H1 (cell line): ENCODE results near the gene SSX2IP. TPM values are rescaled to one million over a fixed set of nuclear protein-coding genes. Genes with fewer than 3 reads are reported as not detected.

Experiments used
- CTCF ChIA-PET: fragments of 300-600 bp; sonication (Branson Sonifier 250); formaldehyde crosslinking; loops from one replicate; lab custom pipeline; 2021; ENCODE audit not compliant: partially characterized antibody; lab: Charles Lee
- POLR2A ChIA-PET: fragments of 300-600 bp; sonication (Branson Sonifier 250); formaldehyde crosslinking; loops from one replicate; lab custom pipeline; 2021; ENCODE audit warnings: inconsistent platforms; ENCODE audit not compliant: partially characterized antibody; lab: Charles Lee
- DNase-seq, 2 experiments: peaks; one replicate each; pipeline versions ENCODE4 v3.0.0 to v3.0.0-alpha.2; 2010 to 2022; ENCODE audit warnings: low spot score in 2 of 2, low read depth in 1 of 2, mixed read lengths in 1 of 2
- FAIRE-seq: peaks from 2 replicates; lab custom pipeline; 2011; peaks lifted over from hg19 to GRCh38; lab: Jason Lieb, UNC
- H2AFZ ChIP-seq: 2 replicates; pipeline ENCODE4 v1.8.1; 2012; ENCODE audit warnings: low read length, inconsistent platforms
- H2AK5ac ChIP-seq: 2 replicates; pipeline ENCODE4 v1.6.1; 2013; ENCODE audit warnings: low read depth, low read length
- H2BK120ac ChIP-seq: replicated peaks from 2 replicates; pipeline ENCODE3; 2013; ENCODE audit warnings: low read depth, low read length, inconsistent platforms
- H2BK12ac ChIP-seq: 2 replicates; pipeline ENCODE4 v1.6.1; 2013; ENCODE audit warnings: low read depth, low read length
- H2BK15ac ChIP-seq: 2 replicates; pipeline ENCODE4 v1.6.1; 2013; ENCODE audit warnings: low read length
- H2BK20ac ChIP-seq: 2 replicates; pipeline ENCODE4 v1.6.1; 2013; ENCODE audit warnings: low read length
- H2BK5ac ChIP-seq: 2 replicates; pipeline ENCODE4 v1.6.1; 2013; ENCODE audit warnings: low read depth, low read length
- H3K14ac ChIP-seq: 2 replicates; pipeline ENCODE4 v1.6.1; 2013; ENCODE audit warnings: inconsistent platforms; ENCODE audit not compliant: insufficient read length
- H3K18ac ChIP-seq: 2 replicates; pipeline ENCODE4 v1.6.1; 2013; ENCODE audit warnings: low read length; ENCODE audit errors: extremely low read depth
- H3K23ac ChIP-seq: 2 replicates; pipeline ENCODE4 v1.6.1; 2013; ENCODE audit warnings: inconsistent platforms; ENCODE audit not compliant: insufficient read length
- H3K23me2 ChIP-seq: 2 replicates; pipeline ENCODE4 v1.6.1; 2013; ENCODE audit warnings: low read depth, low read length
- H3K27ac ChIP-seq: 2 replicates; pipeline ENCODE4 v1.6.1; 2011; ENCODE audit warnings: low read depth, low read length, inconsistent platforms
- H3K27me3 ChIP-seq, 4 experiments: replicated peaks in 1 of 4; 1 replicate in 1 of 4; 2 replicates in 3 of 4; pipeline versions ENCODE4 v1.6.1 to v1.8.1; 2011 to 2013; ENCODE audit warnings: low read length in 3 of 4, mild to moderate bottlenecking in 3 of 4, inconsistent platforms in 2 of 4, mixed read lengths in 2 of 4, moderate library complexity in 1 of 4; ENCODE audit not compliant: control insufficient read depth in 3 of 4, insufficient read depth in 3 of 4; ENCODE audit errors: extremely low read depth in 1 of 4
- H3K36me3 ChIP-seq, 4 experiments: 2 replicates each; pipeline versions ENCODE4 v1.6.1 to v1.8.1; 2011 to 2013; ENCODE audit warnings: mild to moderate bottlenecking in 4 of 4, low read length in 3 of 4, moderate library complexity in 2 of 4, control low read depth in 1 of 4, inconsistent platforms in 1 of 4; ENCODE audit not compliant: insufficient read depth in 4 of 4, control insufficient read depth in 2 of 4
- H3K4ac ChIP-seq: replicated peaks from 2 replicates; pipeline ENCODE3; 2013; ENCODE audit warnings: low read length, low read depth, mixed read lengths, inconsistent platforms; ENCODE audit not compliant: insufficient read length
- H3K4me1 ChIP-seq, 4 experiments: replicated peaks in 1 of 4; 1 replicate in 1 of 4; 2 replicates in 3 of 4; pipeline versions ENCODE4 v1.6.1 to v1.8.1; 2011 to 2013; ENCODE audit warnings: low read length in 3 of 4, inconsistent platforms in 2 of 4, mixed read lengths in 1 of 4; ENCODE audit not compliant: insufficient read depth in 4 of 4, control insufficient read depth in 3 of 4
- H3K4me2 ChIP-seq, 2 experiments: 2 replicates each; pipeline versions ENCODE4 v1.6.1 to v1.8.1; 2011 to 2013; ENCODE audit warnings: low read depth in 2 of 2, low read length in 2 of 2, control low read depth in 1 of 2, inconsistent platforms in 1 of 2, mild to moderate bottlenecking in 1 of 2; ENCODE audit not compliant: insufficient read depth in 1 of 2
- H3K4me3 ChIP-seq, 4 experiments: fragments of 200-600, 300-600 bp in 1 of 4; sonication (generic), shearing (Covaris generic), sonication (Bioruptor Twin) in 1 of 4; 2 replicates each; pipeline versions ENCODE4 v1.5.1 to v1.8.1; 2011 to 2016; ENCODE audit warnings: low read length in 4 of 4, low read depth in 3 of 4, control low read depth in 2 of 4, inconsistent platforms in 2 of 4, mild to moderate bottlenecking in 2 of 4, mixed read lengths in 1 of 4, moderate library complexity in 1 of 4; ENCODE audit not compliant: insufficient read depth in 2 of 4; ENCODE audit errors: extremely low read depth in 1 of 4
- H3K56ac ChIP-seq: replicated peaks from 2 replicates; pipeline ENCODE3; 2013; ENCODE audit warnings: low read depth, mild to moderate bottlenecking, mixed read lengths, low read length, inconsistent platforms; ENCODE audit not compliant: insufficient read length
- H3K79me1 ChIP-seq: 2 replicates; pipeline ENCODE4 v1.6.1; 2013; ENCODE audit warnings: low read depth, low read length, control low read depth
- H3K79me2 ChIP-seq, 2 experiments: 2 replicates each; pipeline versions ENCODE4 v1.6.1 to v1.8.1; 2012 to 2013; ENCODE audit warnings: low read length in 2 of 2, mild to moderate bottlenecking in 2 of 2, inconsistent platforms in 1 of 2; ENCODE audit not compliant: insufficient read depth in 2 of 2, control insufficient read depth in 1 of 2
- H3K9ac ChIP-seq, 4 experiments: replicated peaks in 1 of 4; 1 replicate in 1 of 4; 2 replicates in 3 of 4; pipeline versions ENCODE4 v1.6.1 to v1.8.1; 2011 to 2013; ENCODE audit warnings: low read depth in 3 of 4, low read length in 3 of 4, control low read depth in 2 of 4, mild to moderate bottlenecking in 2 of 4, moderate library complexity in 2 of 4, inconsistent platforms in 1 of 4; ENCODE audit errors: extremely low read depth in 1 of 4
- H3K9me3 ChIP-seq, 2 experiments: 2 replicates each; pipeline versions ENCODE4 v1.6.1 to v1.8.1; 2012 to 2013; ENCODE audit warnings: mild to moderate bottlenecking in 2 of 2, moderate library complexity in 2 of 2, control low read depth in 1 of 2, inconsistent platforms in 1 of 2, low read depth in 1 of 2, low read length in 1 of 2, mixed read lengths in 1 of 2; ENCODE audit not compliant: insufficient read depth in 2 of 2
- H4K20me1 ChIP-seq, 2 experiments: replicated peaks in 1 of 2; 2 replicates each; pipeline versions ENCODE3 to v1.8.1; 2011 to 2013; ENCODE audit warnings: inconsistent platforms in 2 of 2, low read length in 2 of 2, mild to moderate bottlenecking in 1 of 2; ENCODE audit not compliant: insufficient read depth in 2 of 2, control insufficient read depth in 1 of 2
- H4K5ac ChIP-seq: 2 replicates; pipeline ENCODE4 v1.6.1; 2013; ENCODE audit warnings: low read length, low read depth, mixed read lengths, inconsistent platforms; ENCODE audit not compliant: insufficient read length
- H4K8ac ChIP-seq: 2 replicates; pipeline ENCODE4 v1.8.0; 2013; ENCODE audit warnings: mild to moderate bottlenecking, moderate library complexity, low read length, inconsistent platforms; ENCODE audit not compliant: insufficient read depth; ENCODE audit errors: extremely low read depth
- H4K91ac ChIP-seq: replicated peaks from 2 replicates; pipeline ENCODE3; 2013; ENCODE audit warnings: low read length, mixed read lengths, inconsistent platforms; ENCODE audit not compliant: insufficient read length
- BRCA1 ChIP-seq: IDR thresholded peaks from 2 replicates; pipeline ENCODE4 v1.6.1; 2012; ENCODE audit warnings: low read depth, low read length, improper control_type of control experiment
- CBX5 ChIP-seq: fragments of 300-800, 300-1000 bp; sonication (generic); IDR thresholded peaks from 2 replicates; pipeline ENCODE4 v1.7.1; 2016; ENCODE audit warnings: antibody characterized with exemption, low read length, low read depth
- HDAC6 ChIP-seq: IDR thresholded peaks from one replicate; pipeline ENCODE4 v1.7.1; 2012; ENCODE audit warnings: low read depth, mild to moderate bottlenecking, inconsistent platforms, low read length, moderate library complexity
- KDM4A ChIP-seq: IDR thresholded peaks from one replicate; pipeline ENCODE4 v1.7.1; 2012; ENCODE audit warnings: low read depth, mild to moderate bottlenecking, moderate library complexity, low read length, inconsistent platforms; ENCODE audit not compliant: severe bottlenecking
- KDM5A ChIP-seq: fragments of 200-600 bp; IDR thresholded peaks from 2 replicates; pipeline ENCODE4 v1.7.1; 2012; ENCODE audit warnings: mild to moderate bottlenecking, low read length, inconsistent platforms, mixed read lengths
- SAP30 ChIP-seq: fragments of 300-600 bp; sonication (generic); IDR thresholded peaks from 2 replicates; pipeline ENCODE4 v1.7.1; 2012; ENCODE audit warnings: low read length, moderate library complexity, mild to moderate bottlenecking, inconsistent platforms; ENCODE audit not compliant: insufficient read depth, insufficient replicate concordance
- SP2 ChIP-seq: IDR thresholded peaks from 2 replicates; pipeline ENCODE4 v1.6.1; 2012; ENCODE audit warnings: mild to moderate bottlenecking, low read length, inconsistent platforms
- TAF1 ChIP-seq: IDR thresholded peaks from 2 replicates; pipeline ENCODE4 v1.6.1; 2011; ENCODE audit warnings: mild to moderate bottlenecking, low read depth, low read length
- TAF7 ChIP-seq: optimal IDR thresholded peaks from 2 replicates; pipeline ENCODE3; 2011; ENCODE audit warnings: low read depth, mild to moderate bottlenecking, inconsistent platforms, low read length, moderate library complexity, borderline replicate concordance
- WGBS, 2 experiments: shearing (Covaris generic) in 1 of 2; methylation state at CpG; one replicate each; pipeline versions ENCODE4 v1.1.6 to v1.1.7; 2013 to 2015; ENCODE audit warnings: low lambda C conversion rate in 2 of 2, mixed read lengths in 2 of 2, inconsistent platforms in 1 of 2, low coverage in 1 of 2, missing lambda C conversion rate in 1 of 2; ENCODE audit not compliant: insufficient replicate concordance in 2 of 2, insufficient coverage in 1 of 2, insufficient read length in 1 of 2; ENCODE audit errors: extremely low coverage in 1 of 2, missing lambda C conversion rate in 1 of 2; 5-methylcytosine and 5-hydroxymethylcytosine counted together
- polyA plus RNA-seq, 7 experiments: library from polyadenylated mRNA; depleted of rRNA in 3 of 7; stranded (reverse) in 5 of 7; unstranded in 2 of 7; fragments of >200 nt in 5 of 7; fragments of 200-250 nt in 2 of 7; gene quantifications; 1 replicate in 5 of 7; 2 replicates in 1 of 7; 4 replicates in 1 of 7; pipeline versions ENCODE4 v1.2.1 to v1.2.3, GENCODE V29; 2011 to 2013; ENCODE audit warnings: missing spikeins in 2 of 7, mixed read lengths in 2 of 7
- total RNA-seq: library from RNA; stranded (reverse); fragmentation: NEBNext Ultra II Directional; extraction: Animal tissue kit (Norgen Biotek cat#: 25700); gene quantifications from 2 replicates; pipeline ENCODE4 v1.2.1, GENCODE V29; 2021

Gene SSX2IP
- total and polyA plus RNA-seq, 2 of the 8 experiments (the other 6 are each of a cell fraction or from before 2014, with no cell fraction given): 4.0 to 31.3 TPM

DNA sequence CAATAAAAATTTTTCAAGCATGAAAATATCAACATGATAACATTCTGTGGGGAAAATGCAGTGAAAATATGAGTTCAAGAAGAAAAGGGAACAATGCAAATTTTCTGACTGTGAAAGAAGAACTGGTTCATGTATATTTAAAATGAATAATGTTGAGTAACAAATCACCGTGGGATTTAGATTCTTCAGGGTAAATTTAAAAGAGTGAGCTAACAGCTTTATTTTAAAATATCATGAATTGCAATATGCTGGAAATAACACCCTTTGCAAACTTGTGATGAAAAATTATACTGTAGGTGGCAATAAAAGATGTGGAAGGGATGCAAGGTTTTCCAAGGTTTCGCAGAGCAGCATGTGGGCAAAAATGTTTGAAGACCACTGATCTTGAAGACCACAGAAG is 13.2 kb upstream of the SSX2IP start:
- H3K27ac ChIP-seq: no peak overlapping the region
- no peaks in the 10 kb centered on the region for H3K79me1 ChIP-seq
- H4K91ac ChIP-seq: no peak overlapping the region
- no peak overlapping the region for H2BK5ac ChIP-seq
- ChIA-PET CTCF (interaction anchor here (0.6 to 7.1 kb wide), 4 partner anchors 11 to 43 kb away, joined by 3 to 58 read pairs (median 10); no protein-coding TSS in a partner anchor), POLR2A (no interaction called here)
- no peak for DNase-seq
- no peak overlapping the region for H3K9ac ChIP-seq
- no peak for FAIRE-seq
- H3K27me3 ChIP-seq: no peaks in the 10 kb centered on the region
- no peaks in the 10 kb centered on the region for H3K36me3 ChIP-seq
- H2BK120ac ChIP-seq: no peak overlapping the region
- no peak overlapping the region for H2BK12ac ChIP-seq
- no peak overlapping the region for H3K4me3 ChIP-seq
- no peak overlapping the region for H2AK5ac ChIP-seq
- no peaks in the 10 kb centered on the region for H3K79me2 ChIP-seq
- H2BK20ac ChIP-seq: no peak overlapping the region
- H3K4me2 ChIP-seq: no peak overlapping the region
- no peak overlapping the region for H3K18ac ChIP-seq
- no peak overlapping the region for H4K5ac ChIP-seq
- no peak overlapping the region for H3K4ac ChIP-seq
- H4K20me1 ChIP-seq: no peaks in the 10 kb centered on the region
- H3K23ac ChIP-seq: no peak overlapping the region
- no peaks in the 10 kb centered on the region; the same call in 1 of the 2 replicates for H3K23me2 ChIP-seq
- no peak overlapping the region for H3K56ac ChIP-seq
- whole genome bisulfite sequencing, 2 experiments: 41% methylated on average over 2 of the region's 2 CpGs; no CpG with 5 or more reads in 1 of the 2 experiments
- TF ChIP-seq SAP30: no peak
- no peak for TF ChIP-seq HDAC6
- TF ChIP-seq KDM5A: no peak
- no peak for TF ChIP-seq BRCA1
- no peak for TF ChIP-seq TAF1
- TF ChIP-seq SP2: no peak
- TF ChIP-seq TAF7: no peak
- no peak for TF ChIP-seq CBX5
- no peak for TF ChIP-seq KDM4A
- H3K14ac ChIP-seq: no peak overlapping the region
- H4K8ac ChIP-seq: no peak overlapping the region
- no peak overlapping the region for H2BK15ac ChIP-seq
- no peak overlapping the region for H2AFZ ChIP-seq
- no peaks in the 10 kb centered on the region for H3K9me3 ChIP-seq
- H3K4me1 ChIP-seq: peaks cover 0 to 11% (median 7%) of the 10 kb centered on the region in 4 experiments
